HG02870 (cell line): ENCODE measurements around the gene HINFP.

Experiments
- ATAC-seq: cut with Tn5 transposase; IDR thresholded peaks from one replicate; pipeline ENCODE4 v1.9.1; 2021; ENCODE audit warnings: mild to moderate bottlenecking, moderate library complexity; ENCODE audit not compliant: unreplicated experiment

The HINFP gene

DNA sequence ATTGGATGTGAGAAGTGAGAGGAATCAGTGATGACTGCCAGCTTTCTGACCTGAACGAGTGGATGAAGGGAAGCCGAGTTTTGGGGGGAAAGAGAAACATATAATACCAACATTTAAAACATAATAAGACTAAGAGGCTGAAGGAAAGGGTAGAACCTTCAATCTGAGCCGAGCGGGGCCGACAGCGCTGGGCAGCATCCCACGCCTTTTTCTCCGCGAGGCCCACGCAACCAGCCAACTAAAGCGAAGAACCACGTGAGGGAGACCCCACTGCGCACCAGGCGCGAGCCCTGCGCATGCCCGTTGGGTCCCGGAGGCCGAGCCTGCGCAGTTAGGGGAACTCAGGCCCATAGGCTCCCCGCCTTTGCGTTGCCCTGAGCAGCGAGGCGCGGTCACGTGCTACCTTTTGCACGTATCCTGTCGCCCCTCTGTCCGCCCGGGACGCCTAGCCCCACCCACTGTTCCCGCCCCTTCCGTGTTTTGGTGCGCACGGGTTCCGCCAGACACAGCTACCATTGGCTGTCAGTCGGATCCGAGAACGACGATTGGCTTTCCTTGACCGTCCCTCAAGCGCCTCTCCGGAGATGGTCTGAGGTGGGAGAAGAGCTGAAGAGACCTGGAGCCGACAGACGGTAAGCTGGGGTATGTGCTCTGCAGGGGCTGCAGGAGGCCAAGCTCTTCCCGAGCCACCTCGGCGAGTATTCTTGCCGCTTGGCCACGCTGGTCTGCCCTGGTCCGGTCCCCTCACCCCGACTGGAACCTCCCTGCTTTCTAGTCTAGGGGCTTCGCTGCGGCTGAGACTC is at the start of gene HINFP:
Gene HINFP (plus strand): TSS at position 573 of the 803 bp plus-strand sequence. CDS start 5,365 bp downstream, outside the sequence.
- peak; percentile 96 for ATAC-seq

- ATAC-seq = no peak
Measured at GRCh38 chr11:119077839-119078238, 43.5 kb upstream of the HINFP start.

- ATAC-seq = no peak
Measured at GRCh38 chr11:119078675-119079420, 42.5 kb upstream of the HINFP start.

- no peak for ATAC-seq
Measured at GRCh38 chr11:119081682-119082260, 39.6 kb upstream of the HINFP start.

GRCh38 chr11:119084663-119085436 is 36.5 kb upstream of the HINFP start, which contains the start of gene HMBS:
Gene HMBS (plus strand): TSS chr11:119084881. CDS start chr11:119085034, 153 bp downstream.
- peak; percentile 86 for ATAC-seq

DNA sequence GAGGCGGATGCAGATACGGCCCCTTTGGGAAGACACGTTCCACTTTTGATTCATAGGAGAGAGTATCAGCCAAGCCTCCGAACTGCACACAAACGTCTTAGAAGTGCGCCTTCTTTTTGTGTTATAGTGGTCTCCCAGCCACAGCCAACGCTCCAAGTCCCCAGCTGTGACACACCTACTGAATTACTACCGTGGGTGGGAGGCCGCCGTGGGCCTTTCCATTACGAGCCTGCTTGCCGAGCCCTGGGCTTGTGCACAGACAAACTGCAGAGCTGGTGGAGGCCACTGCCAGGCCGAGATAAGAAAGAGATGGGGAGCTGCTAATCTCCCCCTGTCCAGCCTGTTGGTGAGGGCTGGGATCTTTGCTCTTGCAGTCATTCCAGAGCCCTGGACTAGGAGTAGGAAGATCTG is 35.9 kb upstream of the HINFP start:
- peak; percentile 8 for ATAC-seq

GRCh38 chr11:119087123-119087522 is 34.3 kb upstream of the HINFP start:
- ATAC-seq = no peak

DNA sequence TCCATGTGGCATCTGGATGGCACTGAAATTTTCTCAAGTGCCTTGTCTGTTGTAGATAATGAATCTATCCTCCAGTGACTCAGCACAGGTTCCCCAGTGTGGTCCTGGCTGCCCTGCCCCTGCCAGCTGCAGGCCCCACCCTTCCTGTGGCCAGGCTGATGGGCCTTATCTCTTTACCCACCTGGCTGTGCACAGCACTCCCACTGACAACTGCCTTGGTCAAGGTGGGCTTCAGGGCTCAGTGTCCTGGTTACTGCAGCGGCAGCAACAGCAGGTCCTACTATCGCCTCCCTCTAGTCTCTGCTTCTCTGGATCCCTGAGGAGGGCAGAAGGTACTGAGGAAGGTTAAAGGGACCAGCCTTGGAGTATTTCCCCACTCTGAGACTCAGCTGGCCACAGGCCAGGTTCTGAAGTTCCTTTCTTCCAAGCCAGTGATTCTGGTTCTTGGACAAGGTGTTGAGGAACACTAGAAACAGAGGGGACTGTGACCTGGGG is 33.6 kb upstream of the HINFP start:
- no peak for ATAC-seq

- no peak for ATAC-seq
Measured at GRCh38 chr11:119088406-119088805, 33.0 kb upstream of the HINFP start.

DNA sequence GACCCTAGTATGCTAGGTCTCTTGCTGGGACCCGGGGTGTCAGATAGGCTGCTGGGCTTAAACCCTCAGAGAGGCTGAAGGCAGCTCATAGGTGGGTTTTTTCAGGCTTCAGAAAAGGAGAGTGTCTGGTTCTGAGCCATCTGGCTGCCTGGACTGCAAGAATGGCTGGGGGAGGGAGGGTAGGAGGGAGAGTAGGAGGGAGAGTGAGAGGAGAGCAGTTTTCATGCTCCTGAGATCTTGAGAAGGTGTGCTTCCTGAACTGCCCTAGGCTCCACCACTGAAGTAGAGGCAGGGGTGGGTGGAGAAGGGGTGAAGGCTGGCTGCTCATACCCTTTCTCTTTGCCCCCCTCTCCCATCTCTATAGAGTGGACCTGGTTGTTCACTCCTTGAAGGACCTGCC is 32.1 kb upstream of the HINFP start:
- ATAC-seq = no peak

GRCh38 chr11:119091178-119091577 is 30.2 kb upstream of the HINFP start:
- no peak for ATAC-seq

DNA sequence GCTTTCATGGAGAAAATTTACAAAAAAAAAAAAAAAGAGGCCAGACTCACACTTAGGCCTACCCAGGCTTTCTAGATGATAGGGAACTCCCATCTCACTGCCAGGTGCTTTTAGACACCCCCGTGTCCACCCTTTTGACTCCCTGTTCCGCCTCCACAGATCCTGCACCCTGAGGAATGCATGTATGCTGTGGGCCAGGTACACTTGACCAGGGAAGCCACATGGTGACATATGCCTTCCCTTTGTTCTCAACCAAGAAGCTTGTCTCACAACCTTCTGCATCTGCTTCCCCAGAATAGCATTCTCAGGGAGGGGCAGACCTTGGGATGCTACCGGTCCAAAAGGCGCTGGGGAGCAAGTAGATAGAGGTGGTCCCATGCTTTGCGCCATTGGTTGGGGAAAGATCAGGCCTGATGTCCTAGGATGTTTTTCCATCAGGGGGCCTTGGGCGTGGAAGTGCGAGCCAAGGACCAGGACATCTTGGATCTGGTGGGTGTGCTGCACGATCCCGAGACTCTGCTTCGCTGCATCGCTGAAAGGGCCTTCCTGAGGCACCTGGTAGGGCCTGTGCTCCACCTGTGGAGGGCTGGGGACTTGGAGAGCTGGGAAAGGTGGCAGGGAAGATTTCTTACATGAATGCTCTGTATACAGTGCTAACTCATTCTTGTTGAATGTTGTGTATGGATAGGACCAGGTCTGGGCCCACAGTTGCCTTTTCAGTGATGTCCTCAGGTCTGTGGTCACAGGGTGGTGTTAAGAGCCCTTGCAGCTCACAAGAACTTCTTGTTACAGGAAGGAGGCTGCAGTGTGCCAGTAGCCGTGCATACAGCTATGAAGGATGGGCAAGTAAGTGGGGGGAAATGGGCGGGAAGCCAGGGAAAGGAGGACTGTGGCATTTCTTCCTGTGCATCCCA is 29.2 kb upstream of the HINFP start:
- no peak for ATAC-seq

GRCh38 chr11:119092880-119093842 is 28.2 kb upstream of the HINFP start:
- ATAC-seq = no peak

GRCh38 chr11:119093942-119094815 is 27.2 kb upstream of the HINFP start:
- ATAC-seq = peak; percentile 5

DNA sequence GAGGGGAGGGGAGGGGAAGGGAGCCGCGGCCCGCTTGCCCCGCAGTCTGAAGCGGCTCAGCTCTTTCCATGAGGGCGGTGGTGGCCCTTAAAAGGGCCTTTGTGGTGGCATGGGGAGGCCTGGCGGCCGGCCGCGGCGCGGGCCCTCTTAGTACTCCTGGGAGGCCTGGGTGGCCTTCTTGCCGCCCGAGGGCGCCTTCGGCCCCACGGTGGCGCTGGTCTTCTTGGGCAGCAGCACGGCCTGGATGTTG is 26.6 kb upstream of the HINFP start:
- peak; percentile 33 for ATAC-seq

- ATAC-seq = peak; percentile 80
Measured at GRCh38 chr11:119095066-119095880, 26.1 kb upstream of the HINFP start.

DNA sequence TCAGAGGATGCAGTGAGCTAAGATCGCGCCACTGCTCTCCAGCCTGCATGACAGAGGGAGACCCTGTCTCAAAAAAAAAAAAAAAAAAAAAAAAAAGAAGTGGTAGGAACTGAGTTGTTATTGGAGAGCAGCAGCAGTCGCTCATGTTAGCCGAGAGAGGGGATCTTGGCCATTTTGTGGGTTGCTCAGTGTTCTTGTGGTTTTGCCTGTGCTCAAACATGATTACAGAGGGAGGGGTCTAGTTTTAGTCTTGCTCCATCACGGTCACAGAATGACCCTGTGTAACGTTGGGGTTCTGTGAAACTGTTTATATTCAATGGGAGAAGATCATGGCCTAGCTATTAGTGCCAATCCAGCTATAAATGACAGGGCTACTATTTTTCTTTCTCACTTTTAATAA is 21.7 kb upstream of the HINFP start:
- no peak for ATAC-seq
